Activated CD4-positive, alpha-beta memory T cell treated with anti-CD3 and anti-CD28 coated beads, Interleukin-2, amount 10 ng/mL, durations not matched to agents 7 days and 5 days (primary cell): ENCODE results near the gene SULT1C2. TPM values are rescaled to one million over a fixed set of nuclear protein-coding genes. Genes with fewer than 3 reads are reported as not detected.

ENCODE experiments used
- CTCF ChIA-PET: fragments of 350-600 bp; sonication (Branson Sonifier 250); formaldehyde crosslinking; loops from one replicate; lab custom pipeline; 2021; ENCODE audit warnings: antibody characterized with exemption, inconsistent platforms; lab: Charles Lee
- POLR2A ChIA-PET: fragments of 350-600 bp; sonication (Branson Sonifier 250); formaldehyde crosslinking; loops from one replicate; lab custom pipeline; 2021; ENCODE audit warnings: antibody characterized with exemption; lab: Charles Lee
- DNase-seq: peaks from one replicate; pipeline ENCODE4 v3.0.0-alpha.2; 2020
- H3K27ac Mint-ChIP-seq: one replicate; pipeline ENCODE4 v1.8.0; 2021; ENCODE audit warnings: mild to moderate bottlenecking, mixed read lengths
- H3K27me3 Mint-ChIP-seq: one replicate; pipeline ENCODE4 v1.8.0; 2021; ENCODE audit warnings: mixed read lengths
- H3K36me3 Mint-ChIP-seq: one replicate; pipeline ENCODE4 v1.8.0; 2021; ENCODE audit warnings: low read depth, mixed read lengths
- H3K4me1 Mint-ChIP-seq: one replicate; pipeline ENCODE4 v1.8.0; 2021; ENCODE audit warnings: mixed read lengths
- H3K4me3 Mint-ChIP-seq: one replicate; pipeline ENCODE4 v1.8.0; 2021; ENCODE audit warnings: mild to moderate bottlenecking, mixed read lengths
- H3K9me3 Mint-ChIP-seq: one replicate; pipeline ENCODE4 v1.8.0; 2021; ENCODE audit warnings: mixed read lengths
- total RNA-seq, 2 experiments: library from RNA; stranded (reverse); gene quantifications; one replicate each; pipeline ENCODE4 v1.2.3, GENCODE V29; 2021

SULT1C2 gene
- not detected for total RNA-seq

- H3K9me3 Mint-ChIP-seq: peaks cover 5% of the 10 kb centered on the region
- POLR2A ChIA-PET: no interaction called here
Measured at GRCh38 chr2:108288534-108289106, at the start of gene SULT1C2. TSS of gene SULT1C2 (plus strand) at chr2:108288895. CDS start at chr2:108293668, 4,773 bp downstream.

DNA sequence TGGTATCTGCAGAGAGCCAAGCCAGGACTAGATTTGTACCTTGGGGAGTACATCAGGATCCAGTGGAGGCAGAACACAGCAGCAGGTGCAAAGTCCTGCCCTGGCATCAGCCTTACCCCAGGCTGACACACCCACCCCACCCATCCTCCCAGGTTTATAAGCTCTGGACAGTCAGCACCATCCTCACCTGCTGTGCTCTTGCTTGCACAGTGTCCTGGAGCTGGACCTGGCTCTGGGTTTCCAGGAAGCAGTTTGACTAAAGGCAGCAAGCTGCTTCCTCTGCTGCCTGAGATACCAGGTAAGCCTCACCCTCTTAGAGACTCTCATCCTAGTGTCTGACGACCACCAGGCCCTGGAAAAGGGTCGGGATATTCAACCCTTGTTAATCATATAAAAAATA, 48.9 kb upstream of the SULT1C2 start, which contains the start of gene SULT1C3:
TSS of gene SULT1C3 (plus strand) at position 183 of the 400 bp plus-strand sequence. CDS start 7,227 bp downstream, outside the sequence.
- Mint-ChIP-seq H3K36me3 (no peaks in the 10 kb centered on the region), H3K27ac (no peak within 1 kb of the TSS), H3K9me3 (peaks cover 5% of the 10 kb centered on the region), H3K4me3 (no peak within 1 kb of the TSS), H3K4me1 (no peaks in the 10 kb centered on the region), H3K27me3 (peaks cover 3% of the 10 kb centered on the region)
- no peak for DNase-seq
- ChIA-PET POLR2A (no interaction called here), CTCF (no interaction called here)

More at GRCh38 chr2:108288534-108289106, at the start of gene SULT1C2:
- H3K27ac Mint-ChIP-seq: no peak within 1 kb of the TSS
- H3K27me3 Mint-ChIP-seq: peaks cover 3% of the 10 kb centered on the region
- DNase-seq: no peak
- no peaks in the 10 kb centered on the region for H3K36me3 Mint-ChIP-seq
- CTCF ChIA-PET: no interaction called here
- H3K4me3 Mint-ChIP-seq: no peak within 1 kb of the TSS
- H3K4me1 Mint-ChIP-seq: no peaks in the 10 kb centered on the region

DNA sequence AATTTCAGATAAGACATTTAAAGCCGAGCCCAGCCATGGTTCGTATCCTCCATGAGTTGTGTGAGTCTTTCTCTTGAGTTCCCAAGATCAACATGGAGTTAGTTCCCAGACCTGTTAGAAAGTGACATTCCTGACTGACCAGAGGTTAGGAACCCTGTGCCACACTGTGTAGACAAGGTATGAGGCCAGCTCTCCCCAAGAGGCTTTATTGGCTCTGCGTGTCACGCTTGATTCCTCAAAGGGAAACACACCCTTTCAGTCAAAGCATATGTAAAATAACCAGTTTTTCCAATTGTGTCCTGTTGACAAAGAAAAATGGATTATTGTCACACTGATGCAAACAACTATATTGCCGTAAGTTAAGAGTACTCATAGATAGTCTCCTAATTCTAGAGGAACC, 47.7 kb upstream of the SULT1C2 start:
- peaks cover 5% of the 10 kb centered on the region for H3K9me3 Mint-ChIP-seq
- H3K36me3 Mint-ChIP-seq: no peaks in the 10 kb centered on the region
- ChIA-PET CTCF (no interaction called here), POLR2A (no interaction called here)
- H3K27ac Mint-ChIP-seq: no peak overlapping the region
- H3K4me3 Mint-ChIP-seq: no peak overlapping the region
- DNase-seq: no peak
- no peaks in the 10 kb centered on the region for H3K4me1 Mint-ChIP-seq
- H3K27me3 Mint-ChIP-seq: peaks cover 3% of the 10 kb centered on the region

DNA sequence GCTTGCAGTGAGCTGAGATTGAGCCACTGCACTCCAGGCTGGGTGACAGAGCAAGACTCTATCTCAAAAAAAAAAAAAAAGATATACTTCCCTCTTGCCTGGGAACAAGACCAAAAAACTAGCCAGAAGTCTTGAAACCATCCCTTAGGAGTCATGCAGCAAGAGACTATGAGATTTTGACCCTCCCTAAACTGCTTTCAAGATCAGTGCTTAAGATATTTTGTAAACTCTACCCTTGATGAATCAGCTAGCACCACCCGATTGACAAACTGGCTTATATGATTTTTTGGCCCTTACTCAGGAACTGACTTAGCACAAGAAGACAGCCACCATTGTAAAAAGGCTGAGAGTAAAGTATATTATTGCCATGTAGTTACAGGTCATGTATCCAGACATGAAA, 45.1 kb upstream of the SULT1C2 start:
- POLR2A ChIA-PET: no interaction called here
- peaks cover 3% of the 10 kb centered on the region for H3K27me3 Mint-ChIP-seq
- H3K36me3 Mint-ChIP-seq: no peaks in the 10 kb centered on the region
- H3K4me3 Mint-ChIP-seq: no peak overlapping the region
- no peak overlapping the region for H3K27ac Mint-ChIP-seq
- CTCF ChIA-PET: no interaction called here
- H3K4me1 Mint-ChIP-seq: no peaks in the 10 kb centered on the region
- DNase-seq: no peak
- H3K9me3 Mint-ChIP-seq: no peaks in the 10 kb centered on the region

- ChIA-PET POLR2A (no interaction called here), CTCF (no interaction called here)
- DNase-seq: no peak
- no peak overlapping the region for H3K4me3 Mint-ChIP-seq
- no peaks in the 10 kb centered on the region for H3K9me3 Mint-ChIP-seq
- H3K36me3 Mint-ChIP-seq: no peaks in the 10 kb centered on the region
- no peak overlapping the region for H3K27ac Mint-ChIP-seq
- no peaks in the 10 kb centered on the region for H3K4me1 Mint-ChIP-seq
- peaks cover 3% of the 10 kb centered on the region for H3K27me3 Mint-ChIP-seq
Measured at GRCh38 chr2:108244667-108245414, 43.9 kb upstream of the SULT1C2 start.

- H3K4me3 Mint-ChIP-seq: no peak overlapping the region
Measured at GRCh38 chr2:108253106-108253505, 35.6 kb upstream of the SULT1C2 start.

GRCh38 chr2:108257757-108258331, 30.9 kb upstream of the SULT1C2 start:
- Mint-ChIP-seq H3K27me3 (peaks cover 5% of the 10 kb centered on the region), H3K27ac (no peak overlapping the region), H3K36me3 (no peaks in the 10 kb centered on the region), H3K4me1 (no peaks in the 10 kb centered on the region), H3K4me3 (no peak overlapping the region), H3K9me3 (no peaks in the 10 kb centered on the region)
- ChIA-PET POLR2A (no interaction called here), CTCF (no interaction called here)
- DNase-seq: no peak

More at GRCh38 chr2:108253106-108253505, 35.6 kb upstream of the SULT1C2 start:
- Mint-ChIP-seq H3K4me1 (no peaks in the 10 kb centered on the region), H3K27ac (no peak overlapping the region), H3K9me3 (no peaks in the 10 kb centered on the region), H3K27me3 (no peaks in the 10 kb centered on the region), H3K36me3 (no peaks in the 10 kb centered on the region)
- no peak for DNase-seq
- ChIA-PET CTCF (no interaction called here), POLR2A (no interaction called here)

DNA sequence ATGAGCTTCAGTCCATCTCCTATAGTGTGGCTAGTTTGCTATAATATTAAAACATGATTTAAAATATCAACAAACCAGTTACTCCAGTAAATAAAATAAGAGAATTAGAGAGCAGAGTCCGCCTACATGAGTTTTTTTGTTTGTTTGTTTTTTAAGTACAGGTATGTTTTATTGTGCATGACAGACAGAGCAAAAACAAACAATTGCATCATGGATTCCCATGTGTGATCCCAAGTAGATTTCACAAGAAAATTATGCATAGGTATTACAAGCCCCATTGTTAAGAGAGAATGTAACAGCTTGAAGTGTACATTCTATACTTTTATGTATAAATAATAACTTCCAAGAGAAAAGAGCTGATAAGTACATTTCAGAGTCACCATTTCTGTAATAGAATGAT, 27.9 kb upstream of the SULT1C2 start:
- no peak for DNase-seq
- CTCF ChIA-PET: no interaction called here
- no peaks in the 10 kb centered on the region for H3K9me3 Mint-ChIP-seq
- H3K4me3 Mint-ChIP-seq: no peak overlapping the region
- H3K27ac Mint-ChIP-seq: no peak overlapping the region
- POLR2A ChIA-PET: no interaction called here
- no peaks in the 10 kb centered on the region for H3K36me3 Mint-ChIP-seq
- peaks cover 5% of the 10 kb centered on the region for H3K27me3 Mint-ChIP-seq
- H3K4me1 Mint-ChIP-seq: no peaks in the 10 kb centered on the region

GRCh38 chr2:108262036-108262435, 26.7 kb upstream of the SULT1C2 start:
- H3K27ac Mint-ChIP-seq: no peak overlapping the region
- H3K36me3 Mint-ChIP-seq: no peaks in the 10 kb centered on the region
- CTCF ChIA-PET: no interaction called here
- POLR2A ChIA-PET: no interaction called here
- no peaks in the 10 kb centered on the region for H3K9me3 Mint-ChIP-seq
- no peak overlapping the region for H3K4me3 Mint-ChIP-seq
- H3K4me1 Mint-ChIP-seq: no peaks in the 10 kb centered on the region
- H3K27me3 Mint-ChIP-seq: peaks cover 5% of the 10 kb centered on the region
- DNase-seq: no peak

- CTCF ChIA-PET: no interaction called here
- Mint-ChIP-seq H3K27me3 (peaks cover 5% of the 10 kb centered on the region), H3K27ac (no peak overlapping the region), H3K36me3 (no peaks in the 10 kb centered on the region), H3K4me3 (no peak overlapping the region), H3K4me1 (no peaks in the 10 kb centered on the region), H3K9me3 (no peaks in the 10 kb centered on the region)
- no peak for DNase-seq
- POLR2A ChIA-PET: no interaction called here
Measured at GRCh38 chr2:108263401-108263800, 25.3 kb upstream of the SULT1C2 start.

GRCh38 chr2:108266218-108266617, 22.5 kb upstream of the SULT1C2 start:
- POLR2A ChIA-PET: no interaction called here
- Mint-ChIP-seq H3K27ac (no peak overlapping the region), H3K27me3 (no peaks in the 10 kb centered on the region), H3K4me3 (no peak overlapping the region), H3K9me3 (no peaks in the 10 kb centered on the region), H3K4me1 (no peaks in the 10 kb centered on the region), H3K36me3 (no peaks in the 10 kb centered on the region)
- CTCF ChIA-PET: no interaction called here
- DNase-seq: no peak

DNA sequence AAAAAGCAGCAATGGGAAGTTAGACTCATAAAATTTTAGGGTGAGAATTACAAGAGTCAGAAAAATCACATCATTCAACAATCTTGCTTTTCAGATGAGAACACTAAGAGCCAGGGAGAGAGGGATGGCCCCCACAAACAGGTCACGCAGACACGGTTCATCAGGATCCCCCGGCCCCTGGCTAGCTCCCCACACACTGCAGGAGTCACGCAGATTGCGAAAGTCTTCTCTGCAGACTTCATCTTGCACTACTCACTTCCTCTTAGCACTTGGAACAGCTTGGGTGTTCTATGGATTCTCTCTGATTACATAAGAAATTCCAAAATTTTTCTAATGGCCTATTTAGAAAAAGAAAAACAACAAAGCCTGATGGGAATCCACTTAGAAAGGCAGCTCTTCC, 21.6 kb upstream of the SULT1C2 start:
- CTCF ChIA-PET: no interaction called here

DNA sequence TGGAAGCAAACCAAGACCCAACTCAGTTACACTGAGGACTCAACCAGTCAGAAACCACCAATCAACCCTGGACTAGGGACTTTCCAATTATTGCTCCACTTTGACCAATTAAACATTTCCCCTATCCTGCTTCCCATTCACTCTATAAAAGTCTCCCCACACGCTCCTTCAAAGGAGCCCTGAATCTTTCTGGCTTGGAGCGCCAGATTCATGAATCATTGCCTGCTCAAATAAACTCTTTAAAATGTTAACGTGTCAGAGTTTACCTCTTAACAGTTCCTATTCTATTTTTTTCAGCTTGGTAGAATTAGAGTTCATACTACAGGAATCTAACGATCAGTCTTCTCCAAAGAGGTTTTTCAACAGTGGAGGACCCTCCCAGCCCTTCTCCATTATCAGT, 20.7 kb upstream of the SULT1C2 start:
- no peaks in the 10 kb centered on the region for H3K27me3 Mint-ChIP-seq
- no peak overlapping the region for H3K27ac Mint-ChIP-seq
- H3K4me1 Mint-ChIP-seq: no peaks in the 10 kb centered on the region
- no peaks in the 10 kb centered on the region for H3K9me3 Mint-ChIP-seq
- DNase-seq: no peak
- ChIA-PET CTCF (no interaction called here), POLR2A (no interaction called here)
- H3K36me3 Mint-ChIP-seq: no peaks in the 10 kb centered on the region
- no peak overlapping the region for H3K4me3 Mint-ChIP-seq

More for the DNA sequence above, 21.6 kb upstream of the SULT1C2 start:
- Mint-ChIP-seq H3K36me3 (no peaks in the 10 kb centered on the region), H3K4me1 (no peaks in the 10 kb centered on the region), H3K9me3 (no peaks in the 10 kb centered on the region), H3K27ac (no peak overlapping the region), H3K27me3 (no peaks in the 10 kb centered on the region), H3K4me3 (no peak overlapping the region)
- no peak for DNase-seq
- POLR2A ChIA-PET: no interaction called here
